Uterus (tissue), 2 donors: ENCODE results near the gene TTC13.

Source experiments
- CTCF ChIP-seq, 4 experiments: fragments of 200-600 bp in 2 of 4; fragments of 450-650 bp in 2 of 4; sonication (generic) in 2 of 4; IDR thresholded peaks; one replicate each; pipeline ENCODE4 v1.5.1; 2016 to 2019; ENCODE audit warnings: antibody characterized with exemption in 4 of 4, mild to moderate bottlenecking in 2 of 4, moderate library complexity in 1 of 4
- POLR2A ChIP-seq, 2 donors: fragments of 450-650 bp; IDR thresholded peaks; one replicate each; pipeline ENCODE4 v1.6.1; 2016; ENCODE audit warnings: antibody characterized with exemption in 2 of 2, mild to moderate bottlenecking in 1 of 2, moderate library complexity in 1 of 2

- TF ChIP-seq POLR2A (IDR thresholded peaks at IDR 0.05) (no peak), CTCF (IDR thresholded peaks at IDR 0.05) (no peak)
Measured at GRCh38 chr1:230987448-230987847, 8.8 kb upstream of the TTC13 start.
